Tibial artery (tissue), 4 donors: ENCODE data around the gene CCDC40.

ENCODE experiments used
- DNase-seq, 2 donors: peaks; one replicate each; pipeline ENCODE4 v3.0.0-alpha.2; 2019
- H3K27ac ChIP-seq, 2 donors: fragments of 200-600 bp; sonication (generic) in 1 of 2; 1 replicate in 1 of 2; 2 replicates in 1 of 2; pipeline ENCODE4 v1.5.1; 2018 to 2019; ENCODE audit warnings: mild to moderate bottlenecking in 1 of 2
- H3K27me3 ChIP-seq, 2 donors: fragments of 200-600 bp; sonication (generic) in 1 of 2; one replicate each; pipeline versions ENCODE4 v1.5.1 to v1.6.0; 2016 to 2019
- H3K36me3 ChIP-seq, 3 donors: fragments of 200-600 bp; sonication (generic) in 2 of 3; one replicate each; pipeline ENCODE4 v1.5.1; 2016 to 2019; ENCODE audit warnings: mild to moderate bottlenecking in 2 of 3
- H3K4me1 ChIP-seq, 4 donors: fragments of 200-600 bp; sonication (generic) in 2 of 4; 1 replicate in 3 of 4; 2 replicates in 1 of 4; pipeline ENCODE4 v1.5.1; 2016 to 2019
- H3K4me3 ChIP-seq, 2 donors: fragments of 200-600 bp; sonication (generic) in 1 of 2; 1 replicate in 1 of 2; 2 replicates in 1 of 2; pipeline ENCODE4 v1.5.1; 2018 to 2019; ENCODE audit warnings: mild to moderate bottlenecking in 2 of 2
- H3K9me3 ChIP-seq, 3 donors: fragments of 200-600 bp; sonication (generic) in 1 of 3; one replicate each; pipeline ENCODE4 v1.5.1; 2016 to 2019
- CTCF ChIP-seq, 2 experiments: fragments of 200-600 bp in 1 of 2; fragments of 450-650 bp in 1 of 2; IDR thresholded peaks; one replicate each; pipeline ENCODE4 v1.5.1; 2017 to 2019; ENCODE audit warnings: antibody characterized with exemption in 2 of 2, mild to moderate bottlenecking in 1 of 2, moderate library complexity in 1 of 2
- intact Hi-C: fragments of 100-400 bp; cut with DNase I; formaldehyde crosslinking; loops from one replicate; pipeline ENCODE4 v1.15.0; 2023; ENCODE audit warnings: low total_unique reads

CCDC40 gene

DNA sequence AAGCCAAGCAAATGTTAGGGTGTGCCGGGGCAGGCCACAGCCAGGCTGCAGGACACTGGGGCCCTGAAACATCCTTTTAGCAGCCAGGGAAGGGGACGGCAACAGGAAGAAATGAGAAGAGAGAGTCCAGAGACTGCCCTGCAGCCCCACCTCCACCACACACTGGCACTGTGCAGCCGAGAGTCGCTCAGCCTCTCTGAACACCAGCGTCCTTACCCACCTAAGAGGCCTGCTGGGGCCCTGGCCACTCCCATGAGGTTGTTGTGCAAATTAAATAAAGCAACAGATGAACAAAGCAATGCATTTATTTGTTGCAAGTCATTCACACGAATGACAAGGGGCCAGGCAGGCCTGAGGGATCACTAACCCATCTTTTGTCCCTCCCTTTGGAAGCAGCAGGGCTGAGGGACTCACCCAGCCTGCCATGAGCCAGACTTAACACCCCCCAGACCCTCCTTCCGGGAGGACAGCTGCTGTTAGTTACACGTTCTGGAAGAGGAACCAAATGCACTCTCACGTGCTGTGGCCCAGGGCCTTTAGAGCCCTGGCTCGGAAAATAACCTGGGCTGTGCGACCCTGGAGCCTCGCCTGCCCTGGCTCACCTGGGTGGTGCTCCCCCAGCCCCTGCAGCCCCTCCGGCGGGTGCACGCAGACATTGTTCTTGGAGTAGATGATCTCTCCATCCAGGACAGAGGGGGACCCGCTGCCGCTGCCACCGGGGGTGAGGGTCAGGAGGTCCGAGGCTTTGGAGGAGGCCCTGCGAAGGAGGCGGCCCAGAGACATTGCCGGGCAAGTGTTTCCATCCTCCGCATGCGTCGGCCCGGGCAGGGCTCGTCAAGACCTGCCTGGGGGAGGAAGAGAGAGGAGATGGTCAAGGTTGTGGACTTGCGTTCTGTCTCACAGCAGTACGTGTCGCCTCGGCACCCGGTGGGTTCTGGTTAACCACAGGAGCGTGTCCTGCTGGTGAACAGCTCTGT lies 23.4 kb upstream of the CCDC40 start:
- Histone ChIP-seq H3K4me1 (peaks cover 0 to 8% (median 2%) of the 10 kb centered on the region in 4 donors), H3K27me3 (no peaks in the 10 kb centered on the region), H3K27ac (no peak overlapping the region), H3K9me3 (no peaks in the 10 kb centered on the region), H3K36me3 (peaks cover 8 to 47% (median 25%) of the 10 kb centered on the region in 3 donors), H3K4me3 (no peak overlapping the region)
- TF ChIP-seq CTCF (IDR thresholded peaks at IDR 0.05) = no peak
- intact Hi-C loops = no loop called here
- DNase-seq = no peak

GRCh38 chr17:80017226-80018010 lies 19.0 kb upstream of the CCDC40 start:
- Histone ChIP-seq H3K4me3 (no peak overlapping the region), H3K9me3 (no peaks in the 10 kb centered on the region), H3K4me1 (no peaks in the 10 kb centered on the region), H3K36me3 (peaks cover 8 to 13% (median 10%) of the 10 kb centered on the region in 3 donors), H3K27ac (no peak overlapping the region), H3K27me3 (no peaks in the 10 kb centered on the region)
- DNase-seq = no peak
- TF ChIP-seq CTCF (IDR thresholded peaks at IDR 0.05) = no peak
- intact Hi-C loops = no loop called here

DNA sequence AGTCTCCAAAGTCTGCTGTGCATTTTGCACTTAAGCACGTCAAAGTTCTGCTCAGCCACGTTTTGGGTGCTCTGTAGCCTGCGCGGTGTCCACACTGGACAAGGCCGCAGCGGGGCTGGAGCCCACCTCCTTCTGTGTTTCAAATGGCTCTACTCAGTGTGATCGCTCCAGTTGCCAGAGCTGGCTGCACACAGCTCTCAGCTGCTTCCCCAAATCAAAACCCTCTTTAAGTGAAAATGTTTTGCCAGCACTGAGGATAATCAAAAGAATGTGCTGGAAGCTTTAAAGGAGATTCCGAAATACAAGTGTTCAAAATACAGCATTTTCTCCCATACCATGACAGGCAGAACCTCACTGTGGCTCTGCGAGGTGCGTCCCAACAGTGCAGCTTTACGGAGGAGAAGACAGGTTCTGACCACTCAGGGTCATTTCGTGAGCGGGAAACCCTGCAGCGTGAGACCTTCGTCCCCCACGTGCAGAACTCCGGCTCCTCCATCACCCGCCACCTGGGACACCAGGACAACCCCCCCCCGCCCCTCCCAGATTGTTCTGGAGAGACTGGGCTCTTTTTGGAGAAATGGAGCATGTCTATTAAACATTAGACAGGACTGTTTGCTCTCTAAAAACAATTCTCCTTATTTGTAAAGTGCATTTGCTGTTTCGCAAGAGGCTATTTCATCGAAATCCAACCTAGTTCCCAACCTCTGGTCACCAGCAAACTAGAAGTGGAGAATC lies 17.4 kb upstream of the CCDC40 start:
- DNase-seq = no peak
- Histone ChIP-seq H3K9me3 (no peaks in the 10 kb centered on the region), H3K36me3 (no peaks in the 10 kb centered on the region), H3K27ac (no peak overlapping the region), H3K27me3 (no peaks in the 10 kb centered on the region), H3K4me1 (peaks cover 0 to 3% (median 0%) of the 10 kb centered on the region in 4 donors), H3K4me3 (no peak overlapping the region)
- no peak for TF ChIP-seq CTCF (IDR thresholded peaks at IDR 0.05)
- intact Hi-C loops = no loop called here

DNA sequence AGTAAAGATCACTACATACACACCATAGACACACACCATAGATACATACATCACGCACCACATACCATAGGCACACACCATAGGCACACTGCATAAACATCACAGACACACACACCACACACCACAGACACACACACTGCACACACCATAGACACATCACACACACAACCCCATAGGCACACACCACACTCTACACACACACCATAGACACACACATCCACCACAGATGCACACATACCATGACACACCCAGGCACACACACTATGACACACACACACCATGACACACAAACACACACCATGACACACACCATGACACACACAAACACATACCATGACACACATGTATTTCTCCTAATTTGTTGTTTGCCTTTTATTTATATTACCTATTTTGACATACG lies 14.8 kb upstream of the CCDC40 start:
- no peak overlapping the region for H3K27ac ChIP-seq
- no peaks in the 10 kb centered on the region for H3K36me3 ChIP-seq
- H3K4me1 ChIP-seq = peaks cover 0 to 12% (median 6%) of the 10 kb centered on the region in 4 donors
- no peak for TF ChIP-seq CTCF (IDR thresholded peaks at IDR 0.05)
- H3K9me3 ChIP-seq = no peaks in the 10 kb centered on the region
- no peaks in the 10 kb centered on the region for H3K27me3 ChIP-seq
- H3K4me3 ChIP-seq = no peak overlapping the region
- no peak for DNase-seq
- intact Hi-C loops = no loop called here

DNA sequence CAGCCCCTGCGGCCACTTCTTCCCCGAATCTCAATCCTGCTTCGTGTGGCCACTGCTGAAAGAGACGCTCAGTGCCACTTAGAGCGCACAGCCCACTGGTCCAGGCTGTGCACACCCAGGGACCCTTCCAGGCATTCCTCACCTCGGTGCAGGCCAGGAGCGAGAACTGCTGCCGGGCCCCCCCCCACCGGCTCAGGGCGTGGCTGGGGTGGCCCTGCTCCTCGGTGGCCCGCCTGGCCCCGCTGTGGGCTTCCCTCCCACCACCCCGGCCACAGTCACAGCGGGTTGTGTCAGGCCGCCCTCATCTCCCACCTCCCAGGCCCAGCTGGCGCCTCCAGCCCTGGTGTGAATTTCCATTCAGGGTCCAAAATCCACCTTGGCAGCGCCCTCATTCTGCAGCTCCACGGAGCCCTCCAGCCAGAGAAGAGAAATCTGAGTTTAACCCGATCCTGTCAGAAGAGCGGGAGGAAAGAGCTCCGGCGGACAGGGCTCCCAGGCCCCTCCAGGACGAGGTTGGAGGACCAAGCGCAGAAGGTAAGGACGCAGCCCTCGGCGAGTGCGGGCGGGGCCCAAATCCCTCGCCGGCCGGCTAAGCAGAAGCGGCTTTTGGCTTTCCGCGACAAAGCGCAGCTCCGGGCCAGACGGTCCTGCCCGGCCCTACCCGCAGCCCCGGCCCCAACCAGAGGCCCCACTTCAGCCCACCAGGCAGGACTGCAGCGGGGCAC lies 12.8 kb upstream of the CCDC40 start:
- H3K4me3 ChIP-seq = peak overlapping the region in 1 of 2 donors; percentile 0
- no peak for DNase-seq
- H3K4me1 ChIP-seq = peaks cover 0 to 32% (median 19%) of the 10 kb centered on the region in 4 donors
- intact Hi-C loops = no loop called here
- H3K27me3 ChIP-seq = no peaks in the 10 kb centered on the region
- H3K27ac ChIP-seq = peak overlapping the region in 1 of 2 donors; percentile 16
- no peak for TF ChIP-seq CTCF (IDR thresholded peaks at IDR 0.05)
- no peaks in the 10 kb centered on the region for H3K9me3 ChIP-seq
- H3K36me3 ChIP-seq = no peaks in the 10 kb centered on the region
